MM.1S (cell line): ENCODE data around the gene SAA4.

Experiments used
- DNase-seq: peaks from one replicate; pipeline ENCODE4 v3.0.0-alpha.2; 2015
- H2AFZ ChIP-seq: fragments of 300-600 bp; sonication (generic); 2 replicates; pipeline ENCODE4 v1.6.0; 2016; ENCODE audit warnings: antibody characterized with exemption, low read length
- H3F3A ChIP-seq: fragments of 300-600 bp; sonication (generic); 2 replicates; pipeline ENCODE4 v1.6.1; 2016; ENCODE audit warnings: mild to moderate bottlenecking, antibody characterized with exemption, low read length, moderate library complexity, mixed read lengths; ENCODE audit not compliant: insufficient read depth
- H3K27ac ChIP-seq: fragments of 300-600 bp; sonication (generic); 2 replicates; pipeline ENCODE4 v1.5.1; 2016; ENCODE audit warnings: mild to moderate bottlenecking, low read length
- H3K27me3 ChIP-seq: fragments of 300-600 bp; sonication (generic); replicated peaks from 2 replicates; pipeline ENCODE4 v1.6.0; 2016; ENCODE audit warnings: low read length; ENCODE audit not compliant: insufficient read depth
- H3K36me3 ChIP-seq: fragments of 300-600 bp; sonication (generic); replicated peaks from 2 replicates; pipeline ENCODE4 v1.6.1; 2016; ENCODE audit warnings: mild to moderate bottlenecking, low read length, mixed read lengths; ENCODE audit not compliant: insufficient read depth
- H3K4me1 ChIP-seq: fragments of 300-600 bp; sonication (generic); 2 replicates; pipeline ENCODE4 v1.6.1; 2016; ENCODE audit warnings: low read length, mixed read lengths
- H3K4me2 ChIP-seq: fragments of 300-600 bp; sonication (generic); 2 replicates; pipeline ENCODE4 v1.6.0; 2016; ENCODE audit warnings: low read depth, low read length
- H3K4me3 ChIP-seq: fragments of 300-600 bp; sonication (generic); 2 replicates; pipeline ENCODE4 v1.5.1; 2016; ENCODE audit warnings: low read length, mixed read lengths
- H3K79me2 ChIP-seq: fragments of 300-600 bp; sonication (generic); 2 replicates; pipeline ENCODE4 v1.6.1; 2016; ENCODE audit warnings: mixed run types, low read length, mixed read lengths
- H3K9ac ChIP-seq: fragments of 300-600 bp; sonication (generic); 2 replicates; pipeline ENCODE4 v1.6.1; 2016; ENCODE audit warnings: low read length, mixed read lengths
- H3K9me2 ChIP-seq: fragments of 300-600 bp; sonication (generic); replicated peaks from 2 replicates; pipeline ENCODE4 v1.6.1; 2016; ENCODE audit warnings: mild to moderate bottlenecking, low read length, mixed read lengths; ENCODE audit not compliant: insufficient read depth
- H3K9me3 ChIP-seq: fragments of 300-600 bp; sonication (generic); replicated peaks from 2 replicates; pipeline ENCODE4 v1.6.1; 2016; ENCODE audit warnings: mild to moderate bottlenecking, low read length, mixed read lengths; ENCODE audit not compliant: insufficient read depth
- H4K20me1 ChIP-seq: fragments of 300-600 bp; sonication (generic); 2 replicates; pipeline ENCODE4 v1.6.1; 2016; ENCODE audit warnings: mild to moderate bottlenecking, low read length, moderate library complexity, mixed read lengths; ENCODE audit not compliant: insufficient read depth
- CTCF ChIP-seq: fragments of 300-600 bp; sonication (generic); IDR thresholded peaks from 2 replicates; pipeline ENCODE4 v1.5.1; 2016; ENCODE audit warnings: antibody characterized with exemption, low read length, mixed read lengths
- EZH2 ChIP-seq: fragments of 300-600 bp; sonication (generic); optimal IDR thresholded peaks from 2 replicates; pipeline ENCODE3; 2017; ENCODE audit warnings: low read depth, mild to moderate bottlenecking, antibody characterized with exemption, low read length, mixed read lengths
- EZH2phosphoT487 ChIP-seq: fragments of 300-600 bp; sonication (generic); IDR thresholded peaks from 2 replicates; pipeline ENCODE4 v1.6.1; 2018; ENCODE audit warnings: antibody characterized with exemption, low read length

SAA4 gene

DNA sequence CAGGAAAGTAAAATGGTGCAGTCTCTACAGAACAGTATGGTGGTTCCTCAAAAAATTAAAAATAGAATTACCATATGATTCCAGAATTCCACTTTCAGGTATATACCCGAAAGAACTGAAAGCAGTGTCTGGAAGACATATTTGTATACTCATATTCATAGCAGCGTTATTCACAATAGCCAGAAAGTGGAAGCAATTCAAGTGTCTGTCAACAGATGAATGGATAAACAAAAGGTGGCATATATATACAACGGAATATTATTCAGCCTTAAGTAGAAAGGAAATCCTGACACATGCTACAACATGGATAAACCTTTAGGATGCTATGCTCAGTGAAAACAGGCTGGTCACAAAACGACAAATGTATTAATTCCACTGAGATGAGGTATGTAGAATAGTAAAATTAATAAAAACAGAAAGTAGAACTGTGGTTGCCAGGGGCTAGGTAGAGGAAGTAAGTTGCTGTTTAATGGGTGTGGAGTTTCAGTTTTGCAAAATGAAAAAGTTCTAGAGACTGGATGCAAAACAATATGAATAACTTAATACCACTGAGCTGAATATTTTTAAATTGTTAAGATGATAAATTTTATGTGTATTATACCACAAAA is 43.9 kb upstream of the SAA4 start:
- peaks cover 11% of the 10 kb centered on the region; the same call in 1 of the 2 replicates for H3F3A ChIP-seq
- H3K27me3 ChIP-seq = no peaks in the 10 kb centered on the region
- no peaks in the 10 kb centered on the region for H3K9me2 ChIP-seq
- H3K9me3 ChIP-seq = no peaks in the 10 kb centered on the region
- TF ChIP-seq EZH2 (no peak), EZH2phosphoT487 (no peak), CTCF (no peak)
- H3K4me3 ChIP-seq = peak overlapping the region; percentile 38
- H2AFZ ChIP-seq = no peak overlapping the region
- DNase-seq = peak; percentile 37
- peak overlapping the region; percentile 34; the same call in 1 of the 2 replicates for H3K27ac ChIP-seq
- no peaks in the 10 kb centered on the region for H4K20me1 ChIP-seq
- H3K79me2 ChIP-seq = no peaks in the 10 kb centered on the region
- no peak overlapping the region for H3K9ac ChIP-seq
- peak overlapping the region; percentile 63 for H3K4me2 ChIP-seq
- H3K36me3 ChIP-seq = 0 out of 2 replicates have a peak, but pooled peaks cover 8% of the 10 kb centered on the region
- peaks cover 8% of the 10 kb centered on the region for H3K4me1 ChIP-seq

DNA sequence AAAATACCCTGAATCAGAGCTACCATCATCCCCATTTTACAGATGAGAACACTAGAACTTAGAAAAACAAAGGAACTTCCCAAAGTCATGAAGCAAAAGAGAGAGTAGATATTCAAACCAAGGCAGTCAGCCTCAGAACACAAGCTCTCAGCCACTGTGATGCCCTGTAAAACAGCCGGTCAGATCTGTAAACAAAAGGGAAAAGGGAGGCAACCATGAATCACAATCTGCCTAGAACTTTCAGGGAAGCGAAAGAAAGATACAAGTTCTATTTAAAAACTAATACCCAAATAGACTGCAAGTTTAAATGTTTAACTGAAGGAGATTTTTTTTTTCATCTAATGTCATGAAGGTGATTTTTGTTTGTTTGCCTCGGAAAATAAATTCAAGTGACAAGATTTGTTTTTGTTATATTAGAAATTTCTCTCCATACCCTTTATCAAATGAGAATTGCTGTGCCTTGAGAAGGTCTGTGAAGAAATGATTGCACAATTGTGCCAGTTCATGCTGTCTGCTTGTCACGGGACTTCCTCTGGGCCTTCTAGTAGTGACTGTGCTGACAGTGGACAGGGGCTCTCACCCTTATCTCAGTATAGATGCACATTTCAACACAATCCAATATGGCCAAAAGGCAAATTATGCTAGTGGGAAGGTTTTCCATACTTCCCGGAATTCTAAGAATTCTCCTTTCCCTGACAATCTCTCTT is 41.1 kb upstream of the SAA4 start:
- Histone ChIP-seq H3K4me2 (no peak overlapping the region), H2AFZ (no peak overlapping the region), H3K4me1 (peaks cover 8% of the 10 kb centered on the region), H3K9me3 (no peaks in the 10 kb centered on the region), H3K27ac (no peak overlapping the region), H3K36me3 (0 out of 2 replicates have a peak, but pooled peaks cover 8% of the 10 kb centered on the region), H3K9ac (no peak overlapping the region), H3K79me2 (no peaks in the 10 kb centered on the region), H3K27me3 (no peaks in the 10 kb centered on the region), H4K20me1 (no peaks in the 10 kb centered on the region), H3K9me2 (no peaks in the 10 kb centered on the region), H3K4me3 (no peak overlapping the region), H3F3A (peaks cover 11% of the 10 kb centered on the region; the same call in 1 of the 2 replicates)
- TF ChIP-seq EZH2 (no peak), EZH2phosphoT487 (no peak), CTCF (no peak)
- DNase-seq = no peak

DNA sequence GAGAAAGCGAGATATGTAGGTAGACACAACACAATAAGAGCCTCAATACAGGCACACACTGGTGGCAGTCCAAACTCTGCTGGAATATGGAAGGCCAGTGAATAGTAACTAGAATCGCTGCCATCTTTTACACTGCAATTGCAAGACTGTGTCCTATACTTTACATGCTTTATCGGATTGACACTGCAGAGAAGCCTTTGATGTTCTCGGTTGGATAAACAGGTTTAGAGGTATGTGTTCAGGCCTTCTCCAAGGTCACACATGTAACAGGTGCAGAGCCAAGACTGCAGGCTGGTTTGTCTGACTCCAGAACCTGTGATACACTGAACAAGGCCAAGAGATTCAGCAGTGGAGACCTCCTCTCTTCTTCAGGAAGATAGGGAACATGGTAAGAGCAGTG is 34.6 kb upstream of the SAA4 start:
- H2AFZ ChIP-seq = no peak overlapping the region
- H3K79me2 ChIP-seq = no peaks in the 10 kb centered on the region
- H3K9me2 ChIP-seq = no peaks in the 10 kb centered on the region
- H3K9me3 ChIP-seq = no peaks in the 10 kb centered on the region
- no peak overlapping the region for H3K4me3 ChIP-seq
- no peak overlapping the region for H3K27ac ChIP-seq
- H3K27me3 ChIP-seq = no peaks in the 10 kb centered on the region
- H4K20me1 ChIP-seq = no peaks in the 10 kb centered on the region
- TF ChIP-seq CTCF (no peak), EZH2phosphoT487 (no peak), EZH2 (no peak)
- H3K4me2 ChIP-seq = no peak overlapping the region
- H3K9ac ChIP-seq = no peak overlapping the region
- no peaks in the 10 kb centered on the region for H3K36me3 ChIP-seq
- 0 out of 2 replicates have a peak, but pooled peaks cover 4% of the 10 kb centered on the region for H3F3A ChIP-seq
- 0 out of 2 replicates have a peak, but pooled peaks cover 4% of the 10 kb centered on the region for H3K4me1 ChIP-seq
- DNase-seq = no peak
